Immature natural killer cell (primary cell): ENCODE results near the gene CTNNA2. TPM values are rescaled to one million over a fixed set of nuclear protein-coding genes. Genes with fewer than 3 reads are reported as not detected.

Experiments
- DNase-seq, 3 donors: peaks; one replicate each; pipeline ENCODE4 v3.0.0; 2022; ENCODE audit warnings: mixed read lengths in 1 of 3
- H3K27ac Mint-ChIP-seq, 6 donors: one replicate each; pipeline ENCODE4 v1.8.0; 2020; ENCODE audit warnings: mixed read lengths in 6 of 6, mild to moderate bottlenecking in 5 of 6, inconsistent platforms in 4 of 6, moderate library complexity in 3 of 6
- H3K27me3 Mint-ChIP-seq, 3 donors: one replicate each; pipeline ENCODE4 v1.8.0; 2020 to 2021; ENCODE audit warnings: low read depth in 3 of 3, mild to moderate bottlenecking in 3 of 3, mixed read lengths in 3 of 3, moderate library complexity in 3 of 3, inconsistent platforms in 1 of 3
- H3K36me3 Mint-ChIP-seq, 3 donors: one replicate each; pipeline ENCODE4 v1.8.0; 2020; ENCODE audit warnings: mixed read lengths in 3 of 3, inconsistent platforms in 2 of 3, mild to moderate bottlenecking in 2 of 3
- H3K4me1 Mint-ChIP-seq, 2 donors: one replicate each; pipeline ENCODE4 v1.8.0; 2020; ENCODE audit warnings: inconsistent platforms in 2 of 2, mild to moderate bottlenecking in 2 of 2, mixed read lengths in 2 of 2, moderate library complexity in 1 of 2
- H3K4me3 Mint-ChIP-seq, 5 donors: one replicate each; pipeline ENCODE4 v1.8.0; 2020; ENCODE audit warnings: mild to moderate bottlenecking in 5 of 5, mixed read lengths in 5 of 5, inconsistent platforms in 3 of 5, moderate library complexity in 3 of 5
- H3K9me3 Mint-ChIP-seq, 6 donors: one replicate each; pipeline ENCODE4 v1.8.0; 2020; ENCODE audit warnings: mild to moderate bottlenecking in 6 of 6, mixed read lengths in 6 of 6, inconsistent platforms in 4 of 6, moderate library complexity in 3 of 6
- polyA plus RNA-seq, 3 donors: library from polyadenylated mRNA; unstranded; fragments of 300-500 nt; fragmentation: Illumina TruSeq; gene quantifications; one replicate each; pipeline ENCODE4 v1.2.3, GENCODE V29; 2021

The CTNNA2 gene
- polyA plus RNA-seq, 3 donors from 2014 or later, result not detected

DNA sequence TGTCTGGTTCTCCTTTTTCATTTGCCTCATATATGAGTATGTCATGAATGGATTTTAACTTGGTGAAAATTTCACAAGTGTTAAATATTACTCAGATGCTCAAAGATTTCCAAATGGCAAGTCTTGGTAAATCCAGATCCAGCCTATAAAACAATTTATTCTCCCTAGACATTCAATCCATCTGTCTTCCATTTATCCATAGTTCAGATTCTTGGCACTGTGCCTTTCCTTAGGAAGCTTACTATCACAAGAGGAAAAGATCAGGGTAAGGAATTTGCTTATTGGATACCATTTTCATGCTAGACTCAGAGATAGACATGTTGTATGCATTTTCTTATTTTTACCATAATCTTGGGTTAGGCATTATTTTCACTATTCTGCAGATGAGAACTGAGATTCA, 864.2 kb downstream of the CTNNA2 start:
- H3K4me1 Mint-ChIP-seq, result no peaks in the 10 kb centered on the region
- peaks cover 8 to 56% (median 30%) of the 10 kb centered on the region in 6 donors for H3K9me3 Mint-ChIP-seq
- H3K27me3 Mint-ChIP-seq, result peaks cover 0 to 4% (median 1%) of the 10 kb centered on the region in 3 donors
- H3K36me3 Mint-ChIP-seq, result no peaks in the 10 kb centered on the region
- no peak overlapping the region for H3K4me3 Mint-ChIP-seq
- no peak overlapping the region for H3K27ac Mint-ChIP-seq
- no peak for DNase-seq

DNA sequence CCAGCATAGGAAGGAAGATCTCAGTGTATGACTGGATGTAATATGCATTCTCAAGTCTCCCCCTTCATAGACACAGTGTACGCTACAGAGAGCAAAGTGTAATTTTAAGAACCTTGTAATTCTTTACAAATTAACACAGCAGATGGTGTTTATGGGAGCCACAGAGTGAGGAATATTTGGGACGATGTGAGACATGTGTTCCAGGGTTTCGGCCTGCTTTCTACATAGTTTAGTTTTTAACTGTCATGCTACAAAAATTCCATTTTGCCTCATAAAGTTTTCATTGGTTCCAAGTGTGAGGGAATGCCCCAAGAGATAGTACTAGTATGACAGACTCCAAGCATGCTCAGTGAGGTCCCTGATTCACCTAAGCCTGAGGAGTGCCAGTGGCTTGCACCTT, 867.9 kb downstream of the CTNNA2 start:
- DNase-seq, result no peak
- Mint-ChIP-seq H3K4me1 (no peaks in the 10 kb centered on the region), H3K9me3 (peaks cover 14 to 65% (median 34%) of the 10 kb centered on the region in 6 donors), H3K36me3 (no peaks in the 10 kb centered on the region), H3K27me3 (peaks cover 0 to 4% (median 4%) of the 10 kb centered on the region in 3 donors), H3K27ac (no peak overlapping the region), H3K4me3 (no peak overlapping the region)

DNA sequence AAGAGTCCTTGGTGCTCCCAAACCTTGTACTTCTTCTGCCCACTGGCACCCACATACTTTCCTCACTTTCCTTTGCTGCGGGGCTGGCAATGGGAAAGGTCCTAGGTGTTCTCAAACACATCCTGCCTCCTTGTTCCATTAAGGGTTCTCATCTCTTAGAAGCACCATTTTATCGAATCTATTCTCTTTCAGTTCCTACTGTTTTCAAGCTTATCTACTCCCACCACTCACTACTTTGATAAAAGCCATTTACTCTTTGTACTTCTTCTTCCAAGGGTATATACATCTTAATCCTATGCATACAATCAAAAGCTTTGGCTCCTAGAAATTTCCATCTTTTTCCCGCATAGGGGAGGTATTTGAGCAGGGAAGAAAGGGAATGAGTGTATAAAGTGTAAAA, 868.8 kb downstream of the CTNNA2 start:
- no peak overlapping the region for H3K4me3 Mint-ChIP-seq
- no peak for DNase-seq
- peaks cover 0 to 4% (median 3%) of the 10 kb centered on the region in 3 donors for H3K27me3 Mint-ChIP-seq
- no peaks in the 10 kb centered on the region for H3K36me3 Mint-ChIP-seq
- H3K4me1 Mint-ChIP-seq, result no peaks in the 10 kb centered on the region
- H3K27ac Mint-ChIP-seq, result no peak overlapping the region
- H3K9me3 Mint-ChIP-seq, result peaks cover 14 to 63% (median 29%) of the 10 kb centered on the region in 6 donors

DNA sequence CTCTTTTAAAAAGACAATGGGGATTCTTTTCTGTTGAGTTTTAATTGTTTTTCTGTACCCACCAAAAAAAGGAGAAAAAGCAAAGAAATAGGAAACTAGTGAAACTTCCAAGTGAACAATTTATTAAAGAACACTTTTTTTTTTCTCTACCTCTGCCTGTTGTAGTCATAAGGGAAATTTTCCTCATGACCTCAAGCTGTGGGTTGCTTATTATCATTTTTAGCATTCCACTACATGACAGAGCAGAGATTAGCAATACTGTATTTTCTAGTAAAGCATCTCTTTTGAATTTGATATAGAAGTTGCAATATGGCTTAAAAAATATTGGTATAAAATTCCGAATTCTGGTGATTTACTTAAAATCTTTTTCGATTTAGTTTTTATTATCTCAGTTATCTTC, 879.6 kb downstream of the CTNNA2 start:
- H3K9me3 Mint-ChIP-seq, result peaks cover 0 to 56% (median 24%) of the 10 kb centered on the region in 6 donors
- no peaks in the 10 kb centered on the region for H3K36me3 Mint-ChIP-seq
- H3K4me1 Mint-ChIP-seq, result no peaks in the 10 kb centered on the region
- no peak overlapping the region for H3K27ac Mint-ChIP-seq
- H3K27me3 Mint-ChIP-seq, result peaks cover 0 to 1% (median 0%) of the 10 kb centered on the region in 3 donors
- no peak overlapping the region for H3K4me3 Mint-ChIP-seq
- no peak for DNase-seq

DNA sequence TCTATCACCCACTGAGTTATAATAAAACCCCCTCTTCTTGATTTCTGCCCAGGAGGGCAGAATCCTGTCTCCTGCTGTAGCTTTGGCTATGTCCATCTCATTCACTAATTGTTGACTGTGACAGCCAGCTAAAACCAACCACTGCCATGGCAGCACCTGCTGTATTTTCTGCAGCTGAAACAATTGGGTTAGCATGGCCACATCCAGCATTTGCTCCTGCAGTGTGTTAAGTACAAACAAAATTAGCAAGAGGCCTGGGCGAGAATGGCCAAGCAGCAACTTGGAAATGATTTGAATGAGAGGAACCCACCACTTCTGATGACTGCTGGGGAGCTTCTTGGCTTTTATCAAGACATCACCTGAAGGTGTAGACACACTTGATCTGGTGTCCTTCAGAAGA, 881.1 kb downstream of the CTNNA2 start:
- H3K9me3 Mint-ChIP-seq, result peaks cover 2 to 51% (median 21%) of the 10 kb centered on the region in 6 donors
- H3K4me3 Mint-ChIP-seq, result no peak overlapping the region
- no peak overlapping the region for H3K27ac Mint-ChIP-seq
- no peaks in the 10 kb centered on the region for H3K36me3 Mint-ChIP-seq
- DNase-seq, result no peak
- H3K27me3 Mint-ChIP-seq, result no peaks in the 10 kb centered on the region
- H3K4me1 Mint-ChIP-seq, result no peaks in the 10 kb centered on the region

DNA sequence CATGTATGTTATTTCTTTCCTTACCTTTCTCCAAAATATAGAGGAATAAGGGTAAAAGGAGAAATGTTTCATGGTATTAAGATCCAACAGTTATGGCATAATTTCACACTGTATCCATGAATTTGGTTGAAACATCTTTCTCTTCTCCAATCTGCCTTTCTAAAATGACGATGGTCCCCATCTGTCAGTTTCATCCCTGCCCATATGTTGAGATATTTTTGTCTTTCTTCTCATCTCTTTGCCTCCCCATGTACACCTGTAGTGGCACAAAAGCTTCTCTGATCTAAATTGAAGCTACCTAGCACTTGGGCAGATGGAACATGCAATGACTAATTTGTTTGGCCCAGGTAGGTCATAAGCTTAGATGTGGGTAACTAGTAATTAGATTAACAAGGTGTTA, 882.4 kb downstream of the CTNNA2 start:
- DNase-seq, result no peak
- H3K27ac Mint-ChIP-seq, result no peak overlapping the region
- H3K4me3 Mint-ChIP-seq, result no peak overlapping the region
- no peaks in the 10 kb centered on the region for H3K4me1 Mint-ChIP-seq
- H3K27me3 Mint-ChIP-seq, result no peaks in the 10 kb centered on the region
- no peaks in the 10 kb centered on the region for H3K36me3 Mint-ChIP-seq
- peaks cover 11 to 47% (median 20%) of the 10 kb centered on the region in 6 donors for H3K9me3 Mint-ChIP-seq

DNA sequence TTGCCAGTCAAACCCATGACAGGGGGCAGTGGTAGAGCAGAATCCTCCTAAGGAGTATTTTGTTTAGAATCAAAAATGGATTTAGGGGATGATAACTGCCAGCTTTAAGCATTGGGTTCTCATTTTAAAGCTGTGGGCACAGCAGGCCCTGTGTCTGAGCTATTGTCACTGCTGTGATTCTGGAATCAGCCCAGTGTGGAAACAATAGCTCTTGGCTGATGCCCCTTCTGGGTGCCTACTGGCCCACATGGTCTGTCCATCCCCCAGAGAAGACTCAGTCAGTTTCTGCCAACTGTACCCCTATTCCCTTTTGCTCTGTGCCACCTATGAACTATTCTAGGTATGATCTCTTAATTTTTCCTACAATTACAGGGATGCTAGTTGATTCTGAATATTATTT, 883.4 kb downstream of the CTNNA2 start:
- DNase-seq, result no peak
- no peak overlapping the region for H3K4me3 Mint-ChIP-seq
- H3K9me3 Mint-ChIP-seq, result peaks cover 16 to 53% (median 23%) of the 10 kb centered on the region in 6 donors
- H3K27me3 Mint-ChIP-seq, result no peaks in the 10 kb centered on the region
- H3K4me1 Mint-ChIP-seq, result no peaks in the 10 kb centered on the region
- H3K27ac Mint-ChIP-seq, result no peak overlapping the region
- H3K36me3 Mint-ChIP-seq, result no peaks in the 10 kb centered on the region

DNA sequence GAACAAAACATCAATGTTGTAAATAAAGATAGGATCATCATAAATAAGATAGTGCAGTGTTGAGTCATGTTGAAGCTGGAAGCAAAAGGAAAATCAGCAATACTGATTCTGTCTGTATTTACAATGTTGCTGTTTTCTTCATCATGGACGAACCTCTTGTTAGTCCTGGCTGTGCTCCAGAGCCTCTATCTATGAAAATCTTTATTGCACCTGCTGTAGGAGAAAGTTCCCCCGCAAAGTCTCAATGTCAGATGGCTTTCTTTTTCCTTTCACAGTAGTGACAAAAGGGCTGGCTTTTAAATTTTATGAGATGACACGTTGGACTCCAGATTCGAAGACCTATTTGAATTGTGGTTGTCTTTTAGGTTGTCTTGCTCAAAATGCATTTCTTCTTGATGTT, 890.2 kb downstream of the CTNNA2 start:
- H3K36me3 Mint-ChIP-seq, result peaks cover 0 to 5% (median 0%) of the 10 kb centered on the region in 3 donors
- H3K4me1 Mint-ChIP-seq, result no peaks in the 10 kb centered on the region
- H3K27ac Mint-ChIP-seq, result no peak overlapping the region
- H3K9me3 Mint-ChIP-seq, result peaks cover 15 to 53% (median 29%) of the 10 kb centered on the region in 6 donors
- H3K4me3 Mint-ChIP-seq, result no peak overlapping the region
- H3K27me3 Mint-ChIP-seq, result peaks cover 0 to 2% (median 0%) of the 10 kb centered on the region in 3 donors
- no peak for DNase-seq

DNA sequence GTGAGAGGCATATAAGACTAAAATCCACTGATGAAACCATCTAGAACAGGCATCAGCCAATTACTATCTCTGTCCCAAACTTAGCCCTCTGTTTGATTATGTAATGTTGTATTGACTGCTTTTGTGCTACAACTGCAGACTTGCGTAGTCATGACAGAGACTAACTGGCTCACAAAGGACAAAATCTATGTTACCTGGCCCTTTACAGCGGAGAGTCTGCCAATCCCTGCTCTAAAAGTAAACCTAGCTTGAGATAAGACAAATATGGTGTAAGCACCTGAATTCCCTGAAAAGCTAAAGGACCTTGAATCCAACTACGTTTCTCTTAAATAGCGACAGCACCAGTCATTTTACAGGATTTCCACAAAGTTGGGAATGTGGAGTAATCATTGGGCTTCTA, 894.5 kb downstream of the CTNNA2 start:
- H3K36me3 Mint-ChIP-seq, result no peaks in the 10 kb centered on the region
- no peak for DNase-seq
- H3K4me3 Mint-ChIP-seq, result no peak overlapping the region
- H3K4me1 Mint-ChIP-seq, result no peaks in the 10 kb centered on the region
- H3K27ac Mint-ChIP-seq, result no peak overlapping the region
- H3K27me3 Mint-ChIP-seq, result peaks cover 0 to 2% (median 0%) of the 10 kb centered on the region in 3 donors
- peaks cover 16 to 33% (median 19%) of the 10 kb centered on the region in 6 donors for H3K9me3 Mint-ChIP-seq

DNA sequence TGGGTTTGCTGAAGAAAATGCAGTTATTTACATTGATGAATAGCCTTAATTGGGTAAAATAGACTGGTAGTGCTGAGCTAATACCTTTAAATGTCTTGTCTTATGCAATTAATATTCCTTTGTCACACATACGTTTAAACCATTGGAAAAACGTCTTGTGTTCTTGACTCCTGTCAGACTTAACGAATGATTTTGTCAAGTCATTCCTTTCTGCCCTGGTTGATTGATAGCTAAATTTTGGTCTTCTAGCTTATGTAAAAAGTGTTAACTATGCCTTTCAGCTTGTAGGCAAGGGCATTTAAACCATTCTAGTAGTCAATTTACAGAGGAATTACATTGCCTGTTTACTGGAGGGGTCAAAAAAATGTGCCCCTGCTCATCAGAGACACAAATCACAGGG, 897.5 kb downstream of the CTNNA2 start:
- no peak for DNase-seq
- Mint-ChIP-seq H3K27ac (no peak overlapping the region), H3K9me3 (peaks cover 17 to 45% (median 24%) of the 10 kb centered on the region in 6 donors), H3K4me3 (no peak overlapping the region), H3K36me3 (peaks cover 0 to 4% (median 0%) of the 10 kb centered on the region in 3 donors), H3K4me1 (no peaks in the 10 kb centered on the region), H3K27me3 (peaks cover 0 to 2% (median 0%) of the 10 kb centered on the region in 3 donors)

DNA sequence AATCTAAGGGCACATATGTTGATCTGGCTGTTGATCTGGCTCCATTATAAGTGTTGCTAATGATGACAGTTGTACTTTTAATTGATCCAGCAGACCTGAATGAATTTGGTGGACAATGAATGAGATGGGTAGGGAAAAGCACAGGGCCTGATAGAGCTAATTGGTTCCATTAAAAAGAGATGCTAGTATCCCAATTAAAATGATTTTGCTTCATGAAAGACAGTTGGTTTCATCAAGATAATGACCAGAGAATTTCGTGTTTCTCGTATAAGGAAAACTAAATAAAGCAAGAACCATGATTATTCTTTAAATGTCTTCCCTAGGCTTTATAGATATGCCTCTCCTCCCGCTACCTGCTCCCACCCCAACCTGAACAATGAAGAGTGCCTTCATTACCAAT, 900.3 kb downstream of the CTNNA2 start:
- peaks cover 0 to 4% (median 0%) of the 10 kb centered on the region in 3 donors for H3K36me3 Mint-ChIP-seq
- no peak overlapping the region for H3K27ac Mint-ChIP-seq
- H3K9me3 Mint-ChIP-seq, result peaks cover 13 to 40% (median 21%) of the 10 kb centered on the region in 6 donors
- no peaks in the 10 kb centered on the region for H3K4me1 Mint-ChIP-seq
- H3K27me3 Mint-ChIP-seq, result peaks cover 0 to 2% (median 2%) of the 10 kb centered on the region in 3 donors
- DNase-seq, result no peak
- no peak overlapping the region for H3K4me3 Mint-ChIP-seq

DNA sequence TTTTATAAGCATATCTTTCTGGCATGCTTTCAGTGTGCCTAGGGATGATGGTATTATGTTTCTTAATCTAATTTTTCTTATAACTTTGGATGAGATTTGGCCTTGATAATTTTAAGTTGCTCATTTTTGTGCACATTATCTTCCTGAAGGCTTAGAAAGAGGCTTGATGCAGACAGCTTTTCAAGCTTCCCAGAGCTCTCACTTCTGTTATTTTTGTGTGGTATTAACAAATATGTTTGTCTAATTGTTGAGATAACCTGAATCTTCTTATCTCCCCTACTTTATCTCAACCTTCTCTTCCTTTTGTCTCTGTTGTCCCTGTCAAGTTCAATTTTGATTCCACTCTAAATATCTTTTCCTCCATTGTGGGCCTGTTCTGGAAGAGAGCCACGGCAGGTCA, 904.9 kb downstream of the CTNNA2 start:
- H3K36me3 Mint-ChIP-seq, result peaks cover 0 to 4% (median 0%) of the 10 kb centered on the region in 3 donors
- peaks cover 10 to 58% (median 27%) of the 10 kb centered on the region in 6 donors for H3K9me3 Mint-ChIP-seq
- H3K27me3 Mint-ChIP-seq, result peaks cover 0 to 2% (median 2%) of the 10 kb centered on the region in 3 donors
- H3K27ac Mint-ChIP-seq, result no peak overlapping the region
- no peak for DNase-seq
- H3K4me1 Mint-ChIP-seq, result no peaks in the 10 kb centered on the region
- no peak overlapping the region for H3K4me3 Mint-ChIP-seq

DNA sequence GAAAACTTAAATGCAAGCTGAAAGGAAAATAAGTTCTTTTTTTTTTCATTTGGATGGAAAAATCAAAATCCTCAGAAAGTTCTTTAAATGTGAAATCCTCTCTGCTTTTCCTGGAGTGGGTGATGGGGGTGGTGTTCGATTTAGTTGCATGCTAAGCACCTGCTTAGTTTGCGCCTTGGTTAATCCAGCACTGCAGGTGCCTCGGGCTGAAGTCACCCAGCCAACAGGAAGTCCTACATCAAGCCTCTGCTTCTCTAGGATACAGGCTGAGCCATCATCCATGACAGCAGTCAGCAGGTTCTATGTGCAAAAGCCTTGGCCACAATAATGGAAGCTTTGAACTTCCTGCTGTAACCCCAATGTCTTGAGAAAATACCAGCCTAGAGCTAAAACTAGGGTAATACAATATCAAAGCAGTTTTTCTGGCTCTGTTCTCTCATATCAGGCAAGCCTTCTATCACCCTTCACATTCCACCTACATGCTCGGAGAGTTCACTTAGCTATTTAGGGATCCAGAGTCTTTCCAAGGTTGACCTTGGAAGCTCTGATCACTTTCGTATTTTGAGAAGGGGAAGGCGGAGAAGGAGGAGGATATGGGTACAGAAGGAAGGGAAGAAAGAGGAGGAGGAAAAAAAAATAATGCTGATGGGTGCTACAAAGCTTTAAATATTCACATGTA, 907.8 kb downstream of the CTNNA2 start:
- Mint-ChIP-seq H3K36me3 (peaks cover 0 to 4% (median 0%) of the 10 kb centered on the region in 3 donors), H3K27ac (no peak overlapping the region), H3K4me3 (no peak overlapping the region), H3K9me3 (peaks cover 10 to 58% (median 28%) of the 10 kb centered on the region in 6 donors), H3K4me1 (no peaks in the 10 kb centered on the region), H3K27me3 (peaks cover 0 to 2% (median 2%) of the 10 kb centered on the region in 3 donors)
- DNase-seq, result no peak

DNA sequence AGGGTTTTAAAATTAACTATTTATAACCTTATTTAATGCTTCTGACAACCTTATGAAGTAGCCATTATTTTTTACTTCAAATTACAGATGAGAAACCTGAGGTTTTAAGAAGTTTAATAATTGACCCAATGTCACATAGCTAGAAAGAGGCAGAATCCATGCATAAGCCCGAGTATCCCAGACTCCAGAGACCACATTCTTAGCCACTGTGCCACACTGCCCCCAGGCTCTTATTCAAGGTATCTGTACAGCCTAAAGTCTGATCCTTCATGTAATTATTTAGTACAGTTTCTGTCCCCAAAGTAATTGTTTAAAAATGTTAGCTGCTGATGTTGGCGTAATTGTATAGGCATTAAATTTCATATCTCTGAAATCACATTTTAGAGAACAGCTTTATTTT, 916.4 kb downstream of the CTNNA2 start:
- H3K9me3 Mint-ChIP-seq, result peaks cover 11 to 44% (median 21%) of the 10 kb centered on the region in 6 donors
- H3K27me3 Mint-ChIP-seq, result no peaks in the 10 kb centered on the region
- no peak overlapping the region for H3K4me3 Mint-ChIP-seq
- no peak for DNase-seq
- no peak overlapping the region for H3K27ac Mint-ChIP-seq
- no peaks in the 10 kb centered on the region for H3K4me1 Mint-ChIP-seq
- H3K36me3 Mint-ChIP-seq, result peaks cover 0 to 4% (median 0%) of the 10 kb centered on the region in 3 donors

DNA sequence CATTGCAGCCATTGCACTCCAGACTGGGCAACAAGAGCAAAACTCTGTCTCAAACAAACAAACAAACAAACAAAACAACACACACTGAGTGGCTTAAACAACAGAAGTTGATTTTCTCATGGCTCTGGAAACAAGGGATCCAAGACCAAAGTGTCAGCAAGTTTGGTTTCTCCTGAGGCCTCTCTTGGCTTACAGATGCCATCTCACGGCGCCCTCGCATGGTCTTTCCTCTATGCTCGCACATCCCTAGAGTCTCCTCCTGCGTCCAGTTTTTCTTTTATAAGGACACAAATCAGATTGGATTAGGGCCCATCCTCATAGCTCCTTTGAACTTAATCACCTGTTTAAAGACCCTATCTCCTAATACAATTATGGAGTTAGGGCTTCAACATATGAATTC, 925.1 kb downstream of the CTNNA2 start:
- Mint-ChIP-seq H3K9me3 (peaks cover 6 to 55% (median 14%) of the 10 kb centered on the region in 6 donors), H3K27me3 (no peaks in the 10 kb centered on the region), H3K4me1 (no peaks in the 10 kb centered on the region), H3K27ac (no peak overlapping the region), H3K36me3 (no peaks in the 10 kb centered on the region), H3K4me3 (no peak overlapping the region)
- DNase-seq, result no peak
